Osteocyte (in vitro differentiated cells): ENCODE data around the gene SEPTIN7. TPM values are rescaled to one million over a fixed set of nuclear protein-coding genes. Genes with fewer than 3 reads are reported as not detected.

ENCODE experiments used
- DNase-seq: peaks from one replicate; pipeline ENCODE4 v3.0.0; 2021; ENCODE audit warnings: mixed read lengths; ENCODE audit not compliant: unreplicated experiment; ENCODE audit errors: extremely low spot score
- H3K27ac Mint-ChIP-seq: one replicate; pipeline ENCODE4 v1.8.0; 2021; ENCODE audit warnings: mild to moderate bottlenecking, mixed read lengths; ENCODE audit not compliant: unreplicated experiment
- H3K27me3 Mint-ChIP-seq: one replicate; pipeline ENCODE4 v1.8.0; 2021; ENCODE audit warnings: mixed read lengths; ENCODE audit not compliant: unreplicated experiment
- H3K36me3 Mint-ChIP-seq: one replicate; pipeline ENCODE4 v1.8.0; 2021; ENCODE audit warnings: mixed read lengths; ENCODE audit not compliant: unreplicated experiment
- H3K4me1 Mint-ChIP-seq: one replicate; pipeline ENCODE4 v1.8.0; 2021; ENCODE audit warnings: mixed read lengths; ENCODE audit not compliant: unreplicated experiment
- H3K4me3 Mint-ChIP-seq: one replicate; pipeline ENCODE4 v1.8.0; 2021; ENCODE audit warnings: mild to moderate bottlenecking, moderate library complexity, mixed read lengths; ENCODE audit not compliant: unreplicated experiment
- H3K9me3 Mint-ChIP-seq: one replicate; pipeline ENCODE4 v1.8.0; 2021; ENCODE audit warnings: mixed read lengths; ENCODE audit not compliant: unreplicated experiment
- total RNA-seq: library from RNA; stranded (reverse); gene quantifications from 2 replicates; pipeline ENCODE4 v1.2.1, GENCODE V29; 2021
- TF ChIP-seq, protein P1 (sequence below): fragments of 200-600 bp; sonication (generic); IDR thresholded peaks from 2 replicates; pipeline ENCODE4 v1.5.0; 2021; ENCODE audit warnings: antibody characterized with exemption, mild to moderate bottlenecking, moderate library complexity

The SEPTIN7 gene
- total RNA-seq, 1 donor from 2014 or later: 349 TPM

DNA sequence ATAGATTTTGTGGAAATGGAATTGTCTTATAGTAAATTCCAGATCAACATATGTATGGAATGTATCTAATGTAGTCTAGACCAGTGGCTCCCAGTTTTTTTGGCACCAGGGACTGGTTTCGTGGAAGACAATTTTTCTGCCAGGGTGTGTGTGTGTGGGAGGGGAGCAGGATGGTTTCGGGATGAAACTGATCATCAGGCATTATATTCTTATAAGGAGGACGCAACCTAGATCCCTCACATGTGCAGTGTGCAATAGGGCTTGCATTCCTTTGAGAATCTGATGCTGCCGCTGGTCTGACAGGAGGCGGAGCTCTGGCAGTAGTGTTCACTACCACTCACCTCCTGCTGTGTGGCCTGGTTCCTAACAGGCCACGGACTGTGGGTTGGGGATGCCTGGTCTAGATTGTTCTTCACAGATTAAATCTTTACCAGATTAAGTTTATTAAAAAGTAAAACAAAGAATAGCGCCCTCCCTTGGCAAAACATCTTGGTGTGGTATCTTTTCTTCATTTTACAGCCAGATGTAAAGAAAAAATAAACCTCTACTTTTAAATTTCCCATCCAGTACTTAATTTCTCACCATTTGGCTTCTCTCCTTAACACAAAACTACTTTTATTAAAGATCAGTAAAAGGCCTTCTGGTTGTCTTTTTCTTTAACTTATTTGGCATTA lies 48.4 kb downstream of the SEPTIN7 start:
- peak overlapping the region; percentile 47 for H3K27ac Mint-ChIP-seq
- no peaks in the 10 kb centered on the region for H3K27me3 Mint-ChIP-seq
- no peak for DNase-seq
- H3K4me3 Mint-ChIP-seq: no peak overlapping the region
- peaks cover 30% of the 10 kb centered on the region for H3K36me3 Mint-ChIP-seq
- peaks cover 35% of the 10 kb centered on the region for H3K4me1 Mint-ChIP-seq
- TF ChIP-seq, protein P1, sequence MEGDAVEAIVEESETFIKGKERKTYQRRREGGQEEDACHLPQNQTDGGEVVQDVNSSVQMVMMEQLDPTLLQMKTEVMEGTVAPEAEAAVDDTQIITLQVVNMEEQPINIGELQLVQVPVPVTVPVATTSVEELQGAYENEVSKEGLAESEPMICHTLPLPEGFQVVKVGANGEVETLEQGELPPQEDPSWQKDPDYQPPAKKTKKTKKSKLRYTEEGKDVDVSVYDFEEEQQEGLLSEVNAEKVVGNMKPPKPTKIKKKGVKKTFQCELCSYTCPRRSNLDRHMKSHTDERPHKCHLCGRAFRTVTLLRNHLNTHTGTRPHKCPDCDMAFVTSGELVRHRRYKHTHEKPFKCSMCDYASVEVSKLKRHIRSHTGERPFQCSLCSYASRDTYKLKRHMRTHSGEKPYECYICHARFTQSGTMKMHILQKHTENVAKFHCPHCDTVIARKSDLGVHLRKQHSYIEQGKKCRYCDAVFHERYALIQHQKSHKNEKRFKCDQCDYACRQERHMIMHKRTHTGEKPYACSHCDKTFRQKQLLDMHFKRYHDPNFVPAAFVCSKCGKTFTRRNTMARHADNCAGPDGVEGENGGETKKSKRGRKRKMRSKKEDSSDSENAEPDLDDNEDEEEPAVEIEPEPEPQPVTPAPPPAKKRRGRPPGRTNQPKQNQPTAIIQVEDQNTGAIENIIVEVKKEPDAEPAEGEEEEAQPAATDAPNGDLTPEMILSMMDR: no peak
- H3K9me3 Mint-ChIP-seq: no peaks in the 10 kb centered on the region

DNA sequence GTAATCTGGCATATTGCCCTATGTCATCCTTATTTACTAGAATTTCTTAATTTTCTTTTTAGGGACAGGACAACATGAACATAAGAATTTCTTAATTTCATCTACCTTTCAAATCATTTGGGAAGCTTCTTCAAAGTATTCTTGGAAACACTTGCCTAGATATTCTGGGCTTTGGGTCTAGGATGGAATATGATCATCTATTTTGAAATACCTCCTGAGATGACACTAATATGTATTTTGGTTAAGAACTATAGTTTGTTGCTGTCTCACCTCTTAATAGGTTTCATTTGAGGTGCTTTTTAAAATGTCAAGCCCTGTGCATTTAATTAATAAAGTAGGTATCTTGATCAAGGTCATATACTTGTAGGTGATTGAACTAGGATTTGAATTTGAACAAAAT lies 49.1 kb downstream of the SEPTIN7 start:
- Mint-ChIP-seq H3K27me3 (no peaks in the 10 kb centered on the region), H3K4me3 (no peak overlapping the region), H3K4me1 (peaks cover 39% of the 10 kb centered on the region), H3K9me3 (no peaks in the 10 kb centered on the region), H3K36me3 (peaks cover 30% of the 10 kb centered on the region), H3K27ac (peak overlapping the region; percentile 47)
- TF ChIP-seq, protein P1: no peak
- no peak for DNase-seq

Other genes with a start within 250 kb of the SEPTIN7 start
- 31.8 and 34.8 TPM in 2 replicates for gene HERPUD2, start 105.9 kb upstream of the SEPTIN7 start, total RNA-seq